Ureter (tissue), 1 donor: ENCODE data around the gene TMEM117. TPM values are rescaled to one million over a fixed set of nuclear protein-coding genes. Genes with fewer than 3 reads are reported as not detected.

Experiments used
- DNase-seq: peaks from one replicate; pipeline ENCODE4 v3.0.0-alpha.2; 2020; ENCODE audit warnings: low spot score
- total RNA-seq: library from RNA; stranded (reverse); gene quantifications from one replicate; pipeline ENCODE4 v1.2.4, GENCODE V29; 2023
- donor health status: DM: yes; HTN: yes; CAD: no.

Gene TMEM117
- total RNA-seq, 1 donor from 2014 or later = 16.7 TPM

GRCh38 chr12:43883748-43884147 is 47.9 kb downstream of the TMEM117 start:
- DNase-seq = no peak

GRCh38 chr12:43884683-43885410 is 49.0 kb downstream of the TMEM117 start:
- no peak for DNase-seq

DNA sequence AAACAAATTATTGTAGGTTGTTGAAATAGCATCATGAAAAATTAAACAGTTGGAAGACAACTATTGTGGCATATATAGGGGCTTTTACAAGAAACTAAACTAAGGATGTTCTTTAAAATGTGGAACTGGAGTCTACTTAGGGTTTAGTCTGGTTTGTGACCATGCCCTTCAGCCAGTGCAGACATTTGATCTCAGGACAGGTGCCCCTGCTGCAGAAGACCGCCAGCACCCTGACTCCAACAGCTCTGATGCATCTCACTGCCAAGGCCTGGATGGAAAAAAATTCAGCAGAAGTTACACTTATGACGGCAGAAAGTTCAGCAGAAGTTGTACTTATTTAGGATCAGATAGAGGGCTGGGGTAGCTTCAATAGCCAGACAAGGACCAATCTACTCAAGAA is 51.5 kb downstream of the TMEM117 start:
- no peak for DNase-seq

DNA sequence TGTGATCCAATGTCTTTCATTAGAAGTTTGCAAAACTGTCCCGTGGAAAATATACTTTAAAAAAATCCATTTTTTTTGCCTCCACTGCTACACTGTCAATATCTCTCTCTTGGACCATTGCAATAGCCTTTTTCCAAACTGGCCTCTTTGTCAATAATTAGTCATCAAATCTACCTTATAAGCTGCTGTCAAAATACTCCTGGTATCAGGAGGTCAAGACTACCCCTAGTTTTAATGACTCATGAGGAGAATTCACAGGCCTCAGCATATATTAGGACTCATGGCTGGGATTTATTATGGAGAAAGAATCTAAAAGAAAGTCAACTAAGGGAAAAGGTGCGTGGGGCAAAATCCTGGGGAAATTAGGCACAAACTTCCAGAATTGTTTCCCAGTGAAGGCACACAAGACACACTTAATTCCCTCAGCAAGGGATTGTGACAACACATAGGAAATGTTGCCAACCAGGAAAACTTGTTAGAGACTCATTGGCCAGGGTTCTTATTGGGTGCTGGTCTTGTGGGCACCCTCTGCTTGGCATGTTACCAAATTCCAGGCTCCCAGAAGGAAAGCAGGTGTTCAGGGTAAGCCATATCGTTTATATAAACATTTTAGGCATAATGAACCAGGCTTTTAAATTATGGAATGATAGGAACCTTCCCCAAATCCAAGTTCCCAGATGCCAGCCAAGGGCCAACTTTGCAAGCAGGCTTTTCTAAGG is 56.1 kb downstream of the TMEM117 start:
- no peak for DNase-seq

- no peak for DNase-seq
Observed at GRCh38 chr12:43893670-43894069, 57.8 kb downstream of the TMEM117 start.

- DNase-seq = no peak
Observed at GRCh38 chr12:43895580-43896206, 59.8 kb downstream of the TMEM117 start.

DNA sequence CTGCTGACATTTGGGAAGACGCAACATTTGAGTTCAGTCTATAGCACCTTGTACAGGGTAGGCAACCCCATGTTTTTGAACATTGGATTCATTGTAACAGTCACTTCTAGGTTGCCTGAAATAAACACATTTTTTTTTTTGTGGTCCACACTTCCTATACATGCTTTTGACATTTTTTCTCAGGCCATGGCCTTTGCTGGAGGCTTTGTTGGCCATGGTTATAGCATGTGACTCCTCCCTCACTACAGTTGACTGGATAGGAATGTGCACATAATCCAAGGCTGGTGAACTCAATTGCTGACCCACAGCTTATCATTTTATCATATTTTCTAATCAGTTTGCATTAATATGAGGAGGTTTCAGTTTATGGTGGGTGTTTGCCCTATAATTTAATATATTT is 60.6 kb downstream of the TMEM117 start:
- DNase-seq = no peak

GRCh38 chr12:43898474-43898873 is 62.6 kb downstream of the TMEM117 start:
- DNase-seq = no peak

DNA sequence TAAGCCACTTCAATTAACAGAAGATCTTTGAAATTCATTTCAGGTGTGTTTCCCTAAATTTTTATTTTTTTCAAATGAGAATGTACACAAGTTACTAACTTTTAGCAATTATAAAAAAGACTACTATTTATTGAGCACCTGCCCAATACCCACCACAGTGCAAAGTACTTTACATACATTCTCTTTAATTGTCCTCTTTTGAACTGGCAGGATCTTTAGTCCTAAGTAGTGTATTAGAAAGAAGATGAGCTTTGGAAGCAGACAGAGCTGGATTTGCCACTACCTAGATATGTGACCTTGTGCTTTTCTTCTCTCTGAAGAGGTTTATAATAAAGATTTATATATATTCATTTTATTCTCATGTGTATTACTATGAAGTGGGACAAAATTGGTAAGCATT is 63.7 kb downstream of the TMEM117 start:
- DNase-seq = no peak

DNA sequence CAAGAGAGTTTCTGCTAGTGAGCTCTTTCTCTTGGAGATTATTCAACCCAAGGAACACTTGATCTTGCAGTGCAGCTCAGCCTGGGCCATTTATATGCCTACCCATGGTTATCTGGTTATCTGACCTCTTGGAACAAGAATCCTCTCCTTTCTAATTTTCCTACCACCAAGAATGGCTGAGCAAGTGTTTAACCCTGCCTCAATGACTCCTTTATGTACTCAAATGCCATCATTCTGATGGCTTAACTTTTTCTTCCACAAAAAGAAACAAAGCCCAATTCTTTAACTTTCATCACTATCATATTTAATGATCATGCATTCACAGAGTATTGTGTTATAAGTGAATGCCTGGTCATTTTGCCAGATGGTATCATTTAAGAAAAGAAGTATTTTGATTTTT is 67.8 kb downstream of the TMEM117 start:
- DNase-seq = no peak

- no peak for DNase-seq
Observed at GRCh38 chr12:43912859-43913258, 77.0 kb downstream of the TMEM117 start.

GRCh38 chr12:43914391-43914790 is 78.5 kb downstream of the TMEM117 start:
- no peak for DNase-seq

- no peak for DNase-seq
Observed at GRCh38 chr12:43914923-43915468, 79.1 kb downstream of the TMEM117 start.

DNA sequence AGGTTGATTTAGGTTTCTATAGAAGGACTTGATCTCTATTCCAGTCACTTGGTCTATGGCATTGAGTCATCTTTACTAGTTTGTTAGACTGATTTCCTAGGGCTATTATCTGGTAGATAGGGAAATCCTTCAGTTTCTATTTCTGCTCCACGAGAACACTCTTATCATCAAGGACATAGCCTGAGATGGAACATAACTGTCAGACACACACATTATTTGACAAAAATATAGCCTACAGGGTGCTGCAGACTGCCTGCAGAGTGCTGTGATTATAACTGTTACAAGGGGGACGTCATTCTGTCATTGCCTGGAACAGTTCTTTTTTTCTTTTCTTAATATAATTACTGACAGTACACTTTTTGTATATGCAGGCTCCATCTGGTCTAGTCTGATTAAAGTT is 82.0 kb downstream of the TMEM117 start:
- no peak for DNase-seq

- DNase-seq = no peak
Observed at GRCh38 chr12:43921666-43922337, 85.9 kb downstream of the TMEM117 start.

GRCh38 chr12:43930032-43930431 is 94.2 kb downstream of the TMEM117 start:
- DNase-seq = no peak

DNA sequence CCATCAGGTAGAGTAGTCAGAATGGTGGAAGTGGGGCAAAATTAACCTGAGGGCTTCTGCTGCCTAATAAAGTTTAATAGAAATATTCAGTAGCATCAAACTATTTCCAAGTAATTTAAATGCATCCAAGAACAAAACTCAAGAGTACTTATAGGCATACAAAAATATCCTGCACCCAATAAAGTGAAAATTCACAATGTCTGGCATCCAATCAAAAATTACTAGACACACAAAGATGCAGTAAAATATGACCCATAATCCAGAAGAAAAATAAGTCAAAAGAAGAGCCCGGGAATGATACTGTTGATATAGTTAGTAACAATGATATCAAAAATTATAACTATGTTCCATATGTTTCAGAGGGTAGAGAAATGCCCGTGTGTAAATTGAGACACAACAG is 95.3 kb downstream of the TMEM117 start:
- DNase-seq = no peak

- DNase-seq = no peak
Observed at GRCh38 chr12:43935581-43935980, 99.7 kb downstream of the TMEM117 start.

DNA sequence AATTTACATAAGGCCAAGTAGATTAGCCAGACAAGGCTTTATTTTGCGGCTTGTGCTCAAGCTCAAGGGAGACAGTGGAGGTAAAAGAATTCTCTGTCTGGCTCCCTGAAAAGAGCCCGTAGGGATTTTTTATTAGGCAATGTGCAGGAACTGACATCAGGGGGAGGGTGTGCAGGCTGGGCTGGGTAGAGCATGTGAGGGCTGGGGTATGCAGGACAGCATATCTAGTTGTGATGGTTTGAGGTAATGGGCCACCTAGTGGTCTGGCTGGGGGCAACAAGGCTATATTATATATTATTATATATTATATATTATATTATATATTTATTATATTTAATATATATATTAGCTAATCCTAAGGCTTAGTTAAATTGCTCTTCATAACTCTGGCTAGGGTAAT is 102.1 kb downstream of the TMEM117 start:
- DNase-seq = no peak

GRCh38 chr12:43942379-43942778 is 106.5 kb downstream of the TMEM117 start:
- DNase-seq = no peak

- DNase-seq = no peak
Observed at GRCh38 chr12:43945983-43946382, 110.1 kb downstream of the TMEM117 start.

DNA sequence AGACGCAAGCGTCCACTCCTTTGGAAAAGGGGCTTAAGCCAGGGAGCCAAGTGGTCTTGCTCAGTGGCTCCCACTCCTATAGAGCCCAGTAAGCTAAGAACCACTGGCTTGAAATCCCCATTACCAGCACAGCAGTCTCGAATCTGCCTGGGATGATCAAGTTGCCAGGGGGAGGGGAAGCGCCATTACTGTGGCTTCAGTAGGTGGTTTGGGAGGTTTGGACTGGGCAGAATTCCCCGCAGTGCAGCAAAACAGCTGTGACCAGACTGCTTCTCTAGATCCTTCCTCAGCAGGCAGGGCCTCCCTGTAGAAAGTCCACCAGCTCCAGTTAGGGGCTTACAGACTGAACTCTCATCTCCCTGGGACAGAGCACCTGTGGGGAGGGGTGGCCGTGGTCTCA is 115.4 kb downstream of the TMEM117 start:
- DNase-seq = no peak
